OCI-LY3 (cell line): ENCODE measurements around the gene VOPP1.

ENCODE experiments used
- H2AFZ ChIP-seq: fragments of 200-600, 300-600 bp; shearing (Covaris generic); 2 replicates; pipeline ENCODE4 v1.6.0; 2014; ENCODE audit warnings: antibody characterized with exemption, low read depth, low read length
- H3K27ac ChIP-seq: fragments of 200-600, 300-600 bp; sonication (generic); 2 replicates; pipeline ENCODE4 v1.5.1; 2014; ENCODE audit warnings: mild to moderate bottlenecking, low read length, moderate library complexity, mixed read lengths
- H3K27me3 ChIP-seq: fragments of 200-600, 300-600 bp; sonication (generic); 2 replicates; pipeline ENCODE4 v1.6.1; 2014; ENCODE audit warnings: low read depth, low read length, mixed read lengths
- H3K36me3 ChIP-seq: fragments of 200-600, 300-600 bp; sonication (generic); replicated peaks from 2 replicates; pipeline ENCODE3; 2014; ENCODE audit warnings: low read depth, low read length, mixed read lengths
- H3K4me1 ChIP-seq: fragments of 300-600, 200-600 bp; sonication (generic); 2 replicates; pipeline ENCODE4 v1.6.1; 2014; ENCODE audit warnings: low read length, mixed read lengths
- H3K4me2 ChIP-seq: fragments of 200-600, 300-600 bp; sonication (generic); 2 replicates; pipeline ENCODE4 v1.6.1; 2014; ENCODE audit warnings: low read length, mixed read lengths
- H3K4me3 ChIP-seq: fragments of 300-600, 200-600 bp; sonication (generic); 2 replicates; pipeline ENCODE4 v1.5.1; 2014; ENCODE audit warnings: antibody characterized with exemption, mild to moderate bottlenecking, low read length, moderate library complexity
- H3K79me2 ChIP-seq: fragments of 300-600, 200-600 bp; shearing (Covaris generic); 2 replicates; pipeline ENCODE4 v1.6.1; 2014; ENCODE audit warnings: mild to moderate bottlenecking, low read length, mixed read lengths
- H3K9ac ChIP-seq: fragments of 300-600, 200-600 bp; shearing (Covaris generic); 2 replicates; pipeline ENCODE4 v1.6.0; 2014; ENCODE audit warnings: mild to moderate bottlenecking, low read length, moderate library complexity
- H3K9me3 ChIP-seq: fragments of 200-600, 300-600 bp; shearing (Covaris generic); 2 replicates; pipeline ENCODE4 v1.6.1; 2014; ENCODE audit warnings: low read length, mixed read lengths; ENCODE audit not compliant: insufficient read depth
- H4K20me1 ChIP-seq: fragments of 200-600, 300-600 bp; sonication (generic); 2 replicates; pipeline ENCODE4 v1.6.1; 2016; ENCODE audit warnings: low read length, mixed read lengths; ENCODE audit not compliant: insufficient read depth
- CTCF ChIP-seq: fragments of 200-600, 300-600 bp; sonication (generic); IDR thresholded peaks from 2 replicates; pipeline ENCODE4 v1.5.1; 2014; ENCODE audit warnings: antibody characterized with exemption, low read length, low read depth
- EZH2phosphoT487 ChIP-seq: fragments of 200-600 bp; shearing (Covaris generic); IDR thresholded peaks from 2 replicates; pipeline ENCODE4 v1.6.1; 2018; ENCODE audit warnings: antibody characterized with exemption, mixed run types, low read depth

The VOPP1 gene

GRCh38 chr7:55498770-55499169 lies 73.5 kb downstream of the VOPP1 start:
- H3K9me3 ChIP-seq: no peaks in the 10 kb centered on the region
- peaks cover 30% of the 10 kb centered on the region for H3K4me1 ChIP-seq
- H3K4me3 ChIP-seq: no peak overlapping the region
- no peak overlapping the region for H2AFZ ChIP-seq
- no peak overlapping the region for H3K27ac ChIP-seq
- no peak for TF ChIP-seq CTCF
- no peak for TF ChIP-seq EZH2phosphoT487
- no peak overlapping the region for H3K9ac ChIP-seq
- H3K79me2 ChIP-seq: peaks cover 100% of the 10 kb centered on the region
- H3K27me3 ChIP-seq: no peaks in the 10 kb centered on the region
- peaks cover 97% of the 10 kb centered on the region for H3K36me3 ChIP-seq
- H4K20me1 ChIP-seq: peaks cover 81% of the 10 kb centered on the region
- H3K4me2 ChIP-seq: no peak overlapping the region

GRCh38 chr7:55498142-55498541 lies 74.2 kb downstream of the VOPP1 start:
- Histone ChIP-seq H3K4me3 (no peak overlapping the region), H3K36me3 (peaks cover 95% of the 10 kb centered on the region), H3K27ac (no peak overlapping the region), H3K9ac (no peak overlapping the region), H3K4me1 (peaks cover 32% of the 10 kb centered on the region), H3K27me3 (no peaks in the 10 kb centered on the region), H4K20me1 (peaks cover 78% of the 10 kb centered on the region), H3K4me2 (no peak overlapping the region), H2AFZ (no peak overlapping the region), H3K79me2 (peaks cover 100% of the 10 kb centered on the region), H3K9me3 (no peaks in the 10 kb centered on the region)
- TF ChIP-seq EZH2phosphoT487 (no peak), CTCF (no peak)

GRCh38 chr7:55497521-55497920 lies 74.8 kb downstream of the VOPP1 start:
- Histone ChIP-seq H3K4me2 (no peak overlapping the region), H3K9me3 (no peaks in the 10 kb centered on the region)

GRCh38 chr7:55496906-55497305 lies 75.4 kb downstream of the VOPP1 start:
- peaks cover 95% of the 10 kb centered on the region for H3K36me3 ChIP-seq
- no peak overlapping the region for H3K4me3 ChIP-seq
- peaks cover 78% of the 10 kb centered on the region for H4K20me1 ChIP-seq
- TF ChIP-seq EZH2phosphoT487 (no peak), CTCF (no peak)
- no peaks in the 10 kb centered on the region for H3K9me3 ChIP-seq
- peaks cover 100% of the 10 kb centered on the region for H3K79me2 ChIP-seq
- no peak overlapping the region for H3K4me2 ChIP-seq
- H2AFZ ChIP-seq: no peak overlapping the region
- H3K9ac ChIP-seq: no peak overlapping the region
- peaks cover 22% of the 10 kb centered on the region for H3K4me1 ChIP-seq
- no peak overlapping the region; the same call in 1 of the 2 replicates for H3K27ac ChIP-seq
- no peaks in the 10 kb centered on the region for H3K27me3 ChIP-seq

More at GRCh38 chr7:55497521-55497920, 74.8 kb downstream of the VOPP1 start:
- Histone ChIP-seq H3K36me3 (peaks cover 95% of the 10 kb centered on the region), H3K9ac (no peak overlapping the region), H3K4me3 (no peak overlapping the region), H3K27me3 (no peaks in the 10 kb centered on the region), H3K4me1 (peaks cover 27% of the 10 kb centered on the region), H2AFZ (no peak overlapping the region), H3K79me2 (peaks cover 100% of the 10 kb centered on the region), H3K27ac (no peak overlapping the region), H4K20me1 (peaks cover 78% of the 10 kb centered on the region)
- no peak for TF ChIP-seq EZH2phosphoT487
- no peak for TF ChIP-seq CTCF
